Neuronal stem cell (in vitro differentiated cells): Measurements from ENCODE around the gene KRTAP29-1.

ENCODE experiments used
- DNase-seq: peaks from one replicate; pipeline ENCODE4 v3.0.0-alpha.2; 2013; ENCODE audit warnings: low spot score
- H2AFZ ChIP-seq: one replicate; pipeline ENCODE4 v1.6.1; 2013; ENCODE audit warnings: mild to moderate bottlenecking, low read length, inconsistent platforms
- H2AK5ac ChIP-seq: 2 replicates; pipeline ENCODE4 v1.6.1; 2013; ENCODE audit warnings: low read depth, mild to moderate bottlenecking, inconsistent platforms, low read length, moderate library complexity, mixed read lengths
- H2BK120ac ChIP-seq: 2 replicates; pipeline ENCODE4 v1.6.1; 2013; ENCODE audit warnings: low read depth, mild to moderate bottlenecking, inconsistent platforms, low read length, moderate library complexity, mixed read lengths
- H2BK12ac ChIP-seq: one replicate; pipeline ENCODE4 v1.6.1; 2013; ENCODE audit warnings: low read length, inconsistent platforms
- H2BK15ac ChIP-seq: 2 replicates; pipeline ENCODE4 v1.6.1; 2013; ENCODE audit warnings: mild to moderate bottlenecking, low read length, inconsistent platforms, mixed read lengths
- H2BK5ac ChIP-seq: one replicate; pipeline ENCODE4 v1.6.1; 2013; ENCODE audit warnings: inconsistent platforms, mild to moderate bottlenecking, low read length, moderate library complexity
- H3K14ac ChIP-seq: one replicate; pipeline ENCODE4 v1.6.1; 2013; ENCODE audit warnings: low read length, inconsistent platforms
- H3K18ac ChIP-seq: 2 replicates; pipeline ENCODE4 v1.6.1; 2013; ENCODE audit warnings: low read length, inconsistent platforms
- H3K23ac ChIP-seq: 2 replicates; pipeline ENCODE4 v1.6.1; 2013; ENCODE audit warnings: low read depth, mild to moderate bottlenecking, mixed read lengths, low read length, inconsistent platforms; ENCODE audit not compliant: poor library complexity
- H3K27ac ChIP-seq: replicated peaks from 3 replicates; pipeline ENCODE4 v1.5.1; 2013; ENCODE audit warnings: low read length, inconsistent platforms
- H3K27me3 ChIP-seq, 3 experiments: 2 replicates each; pipeline ENCODE4 v1.6.1; 2013; ENCODE audit warnings: low read length in 3 of 3, mild to moderate bottlenecking in 2 of 3, inconsistent platforms in 1 of 3, low read depth in 1 of 3, mixed read lengths in 1 of 3, moderate library complexity in 1 of 3; ENCODE audit not compliant: control insufficient read depth in 3 of 3, insufficient read depth in 3 of 3
- H3K36me3 ChIP-seq, 2 donors: replicated peaks in 1 of 2; 2 replicates each; pipeline ENCODE4 v1.6.1; 2013; ENCODE audit warnings: low read length in 2 of 2; ENCODE audit not compliant: control insufficient read depth in 2 of 2, insufficient read depth in 2 of 2
- H3K4ac ChIP-seq: 2 replicates; pipeline ENCODE4 v1.6.1; 2013; ENCODE audit warnings: inconsistent platforms, mild to moderate bottlenecking, low read length, moderate library complexity
- H3K4me1 ChIP-seq, 2 donors: 1 replicate in 1 of 2; 2 replicates in 1 of 2; pipeline ENCODE4 v1.6.1; 2013; ENCODE audit warnings: low read length in 2 of 2, low read depth in 1 of 2; ENCODE audit not compliant: control insufficient read depth in 2 of 2, insufficient read depth in 1 of 2
- H3K4me2 ChIP-seq: one replicate; pipeline ENCODE4 v1.6.1; 2013; ENCODE audit warnings: mild to moderate bottlenecking, low read length, inconsistent platforms; ENCODE audit not compliant: insufficient read depth, poor library complexity, severe bottlenecking
- H3K4me3 ChIP-seq, 2 donors: 2 replicates each; pipeline ENCODE4 v1.5.1; 2013; ENCODE audit warnings: low read length in 2 of 2, mild to moderate bottlenecking in 2 of 2, inconsistent platforms in 1 of 2, moderate library complexity in 1 of 2
- H3K79me1 ChIP-seq: one replicate; pipeline ENCODE4 v1.6.1; 2013; ENCODE audit warnings: low read depth, mild to moderate bottlenecking, inconsistent platforms, low read length, moderate library complexity
- H3K9ac ChIP-seq: one replicate; pipeline ENCODE4 v1.6.1; 2013; ENCODE audit warnings: mild to moderate bottlenecking, low read depth, low read length, inconsistent platforms; ENCODE audit not compliant: poor library complexity
- H3K9me3 ChIP-seq, 2 donors: replicated peaks in 1 of 2; 2 replicates each; pipeline versions ENCODE3 to v1.6.1; 2013; ENCODE audit warnings: low read length in 2 of 2, mild to moderate bottlenecking in 2 of 2, inconsistent platforms in 1 of 2, low read depth in 1 of 2, mixed read lengths in 1 of 2, moderate library complexity in 1 of 2; ENCODE audit not compliant: control insufficient read depth in 2 of 2, insufficient read depth in 1 of 2
- H4K8ac ChIP-seq: one replicate; pipeline ENCODE4 v1.6.1; 2013; ENCODE audit warnings: low read depth, mild to moderate bottlenecking, inconsistent platforms, low read length, moderate library complexity
- H4K91ac ChIP-seq: one replicate; pipeline ENCODE4 v1.6.1; 2013; ENCODE audit warnings: low read length, low read depth, mild to moderate bottlenecking, inconsistent platforms; ENCODE audit not compliant: poor library complexity
- WGBS, 2 donors: extraction: QIAGEN DNeasy Blood & Tissue Kit; methylation state at CpG; one replicate each; pipeline ENCODE4 v1.1.7; 2013; ENCODE audit warnings: missing lambda C conversion rate in 2 of 2, mixed read lengths in 1 of 2; ENCODE audit not compliant: insufficient read length in 2 of 2, insufficient replicate concordance in 1 of 2; ENCODE audit errors: extremely low coverage in 2 of 2; 5-methylcytosine and 5-hydroxymethylcytosine counted together

The KRTAP29-1 gene

GRCh38 chr17:41294016-41294415, 8.6 kb downstream of the KRTAP29-1 start:
- Histone ChIP-seq H3K4me3 (no peak overlapping the region), H3K18ac (no peak overlapping the region), H3K27ac (no peak overlapping the region), H2BK12ac (no peak overlapping the region), H2BK5ac (no peak overlapping the region), H3K14ac (no peak overlapping the region), H3K23ac (no peak overlapping the region), H2AFZ (no peak overlapping the region), H4K91ac (no peak overlapping the region), H3K4ac (no peak overlapping the region), H2AK5ac (no peak overlapping the region), H3K27me3 (no peaks in the 10 kb centered on the region), H3K9ac (no peak overlapping the region), H2BK15ac (no peak overlapping the region), H3K79me1 (no peaks in the 10 kb centered on the region), H3K4me1 (no peaks in the 10 kb centered on the region), H3K9me3 (no peaks in the 10 kb centered on the region), H4K8ac (no peak overlapping the region), H2BK120ac (no peak overlapping the region), H3K36me3 (no peaks in the 10 kb centered on the region), H3K4me2 (no peak overlapping the region)
- DNase-seq: no peak
- WGBS, 2 donors: no CpG with 5 or more reads among the region's 1 CpG

- Histone ChIP-seq H3K9ac (no peak overlapping the region), H2BK120ac (no peak overlapping the region), H3K9me3 (no peaks in the 10 kb centered on the region), H3K4me3 (no peak overlapping the region), H3K36me3 (no peaks in the 10 kb centered on the region), H3K4me2 (no peak overlapping the region), H2BK12ac (no peak overlapping the region), H3K27me3 (no peaks in the 10 kb centered on the region), H3K79me1 (no peaks in the 10 kb centered on the region), H3K18ac (no peak overlapping the region), H4K91ac (no peak overlapping the region), H3K4me1 (peaks cover 0 to 2% of the 10 kb centered on the region in 2 donors), H2BK15ac (no peak overlapping the region), H2BK5ac (no peak overlapping the region), H2AK5ac (no peak overlapping the region), H2AFZ (no peak overlapping the region), H3K27ac (no peak overlapping the region), H4K8ac (no peak overlapping the region), H3K4ac (no peak overlapping the region), H3K14ac (no peak overlapping the region), H3K23ac (no peak overlapping the region)
- no peak for DNase-seq
- no CpG with 5 or more reads among the region's 3 CpGs for WGBS, 2 donors
These were observed 15.6 kb downstream of the KRTAP29-1 start for GRCh38 chr17:41287050-41287449.

GRCh38 chr17:41284546-41284945, 18.1 kb downstream of the KRTAP29-1 start:
- Histone ChIP-seq H3K4me1 (peaks cover 0 to 2% of the 10 kb centered on the region in 2 donors), H3K27ac (no peak overlapping the region), H3K79me1 (no peaks in the 10 kb centered on the region), H3K4me2 (no peak overlapping the region), H3K14ac (no peak overlapping the region), H2AK5ac (no peak overlapping the region), H3K36me3 (no peaks in the 10 kb centered on the region), H3K4me3 (no peak overlapping the region), H3K23ac (no peak overlapping the region), H2BK12ac (no peak overlapping the region), H2BK120ac (no peak overlapping the region), H3K18ac (no peak overlapping the region), H4K91ac (no peak overlapping the region), H2BK15ac (no peak overlapping the region), H2BK5ac (no peak overlapping the region), H4K8ac (no peak overlapping the region), H2AFZ (no peak overlapping the region), H3K9me3 (no peaks in the 10 kb centered on the region), H3K9ac (no peak overlapping the region), H3K27me3 (no peaks in the 10 kb centered on the region), H3K4ac (no peak overlapping the region)
- WGBS, 2 donors: no CpG with 5 or more reads among the region's 2 CpGs
- DNase-seq: no peak

- no peaks in the 10 kb centered on the region for H3K9me3 ChIP-seq
- H2BK5ac ChIP-seq: no peak overlapping the region
- H2BK120ac ChIP-seq: no peak overlapping the region
- H3K9ac ChIP-seq: no peak overlapping the region
- no peaks in the 10 kb centered on the region for H3K36me3 ChIP-seq
- WGBS, 2 donors: no CpG with 5 or more reads among the region's 3 CpGs
- H4K8ac ChIP-seq: no peak overlapping the region
- no peak for DNase-seq
- H3K4ac ChIP-seq: no peak overlapping the region
- peak overlapping the region; percentile 38 for H3K27ac ChIP-seq
- no peak overlapping the region for H2BK15ac ChIP-seq
- no peak overlapping the region for H2BK12ac ChIP-seq
- H4K91ac ChIP-seq: no peak overlapping the region
- no peak overlapping the region for H2AFZ ChIP-seq
- H3K4me3 ChIP-seq: no peak overlapping the region
- no peak overlapping the region for H2AK5ac ChIP-seq
- no peak overlapping the region for H3K18ac ChIP-seq
- H3K23ac ChIP-seq: no peak overlapping the region
- no peak overlapping the region for H3K4me2 ChIP-seq
- H3K4me1 ChIP-seq: peaks cover 0 to 2% of the 10 kb centered on the region in 2 donors
- no peaks in the 10 kb centered on the region for H3K79me1 ChIP-seq
- no peaks in the 10 kb centered on the region for H3K27me3 ChIP-seq
- no peak overlapping the region for H3K14ac ChIP-seq
These were observed 18.6 kb downstream of the KRTAP29-1 start for GRCh38 chr17:41284043-41284442.
